Activated B cell treated with CpG ODN at 0.5 μM for 24 hours (primary cell): ENCODE measurements around the gene SOD1. TPM values are rescaled to one million over a fixed set of nuclear protein-coding genes. Genes with fewer than 3 reads are reported as not detected.
"Not testable (repeated sequence)": the region's sequence is repeated elsewhere in the genome, so short reads cannot be mapped to it uniquely, and the experiment has no call there.

Experiments used
- ATAC-seq: fragments of 200-7000 bp; cut with Tn5 transposase; one replicate; pipeline ENCODE4 v1.10.0; 2021; ENCODE audit warnings: low read depth, mild to moderate bottlenecking, moderate library complexity
- CTCF ChIA-PET: fragments of 350-600 bp; sonication (Branson Sonifier 250); formaldehyde crosslinking; loops from one replicate; lab custom pipeline; 2021; ENCODE audit warnings: antibody characterized with exemption; lab: Charles Lee
- POLR2A ChIA-PET: fragments of 350-600 bp; sonication (Branson Sonifier 250); formaldehyde crosslinking; loops from one replicate; lab custom pipeline; 2021; ENCODE audit warnings: antibody characterized with exemption; lab: Charles Lee
- DNase-seq: peaks from one replicate; pipeline ENCODE4 v3.0.0; 2022
- H3K27ac Mint-ChIP-seq: one replicate; pipeline ENCODE4 v1.8.0; 2020; ENCODE audit warnings: mixed read lengths
- H3K27me3 Mint-ChIP-seq: one replicate; pipeline ENCODE4 v1.8.0; 2021; ENCODE audit warnings: mixed read lengths
- H3K36me3 Mint-ChIP-seq: one replicate; pipeline ENCODE4 v1.8.0; 2021; ENCODE audit warnings: low read depth, mixed read lengths
- H3K4me1 Mint-ChIP-seq: one replicate; pipeline ENCODE4 v1.8.0; 2021; ENCODE audit warnings: mixed read lengths
- H3K4me3 Mint-ChIP-seq: one replicate; pipeline ENCODE4 v1.8.0; 2020; ENCODE audit warnings: mild to moderate bottlenecking, mixed read lengths
- H3K9me3 Mint-ChIP-seq: one replicate; pipeline ENCODE4 v1.8.0; 2020; ENCODE audit warnings: mixed read lengths
- CTCF ChIP-seq: fragments of 200-600 bp; IDR thresholded peaks from one replicate; pipeline ENCODE4 v1.8.0; 2022; ENCODE audit warnings: antibody characterized with exemption, mild to moderate bottlenecking
- intact Hi-C: fragments of 100-400 bp; cut with micrococcal nuclease; formaldehyde crosslinking; loops from one replicate; pipeline ENCODE4 v1.15.1; 2024
- total RNA-seq: library from RNA; stranded (reverse); gene quantifications from 2 replicates; pipeline ENCODE4 v1.2.3, GENCODE V29; 2022

SOD1 gene
- total RNA-seq, 1 donor from 2014 or later = 107 TPM

GRCh38 chr21:31629972-31630711, 29.4 kb upstream of the SOD1 start:
- H3K27me3 Mint-ChIP-seq = no peaks in the 10 kb centered on the region
- H3K4me3 Mint-ChIP-seq = no peak overlapping the region
- ChIA-PET CTCF (no interaction called here), POLR2A (interaction anchor here (0.6 kb wide), 1 partner anchor 12 kb away, joined by 8 read pairs; no protein-coding TSS in a partner anchor)
- intact Hi-C loops = no loop called here
- no peak overlapping the region for H3K27ac Mint-ChIP-seq
- no peak for DNase-seq
- no peaks in the 10 kb centered on the region for H3K9me3 Mint-ChIP-seq
- H3K36me3 Mint-ChIP-seq = no peaks in the 10 kb centered on the region
- ATAC-seq = no peak
- no peak for TF ChIP-seq CTCF
- H3K4me1 Mint-ChIP-seq = no peaks in the 10 kb centered on the region

GRCh38 chr21:31631881-31632280, 27.6 kb upstream of the SOD1 start:
- H3K27me3 Mint-ChIP-seq, POLR2A ChIA-PET: not testable (repeated sequence)

GRCh38 chr21:31634993-31635392, 24.5 kb upstream of the SOD1 start:
- DNase-seq (no peak), ATAC-seq (no peak)
- H3K9me3 Mint-ChIP-seq = peaks cover 3% of the 10 kb centered on the region
- H3K27me3 Mint-ChIP-seq = peaks cover 2% of the 10 kb centered on the region
- ChIA-PET CTCF (no interaction called here), POLR2A (no interaction called here)
- intact Hi-C loops = no loop called here
- H3K4me3 Mint-ChIP-seq = no peak overlapping the region
- no peak for TF ChIP-seq CTCF
- H3K27ac Mint-ChIP-seq = no peak overlapping the region
- peaks cover 2% of the 10 kb centered on the region for H3K36me3 Mint-ChIP-seq
- H3K4me1 Mint-ChIP-seq = no peaks in the 10 kb centered on the region

More at GRCh38 chr21:31631881-31632280, 27.6 kb upstream of the SOD1 start:
- intact Hi-C loops, H3K36me3 Mint-ChIP-seq, DNase-seq, H3K4me1 Mint-ChIP-seq, ATAC-seq, H3K27ac Mint-ChIP-seq, CTCF ChIA-PET, H3K9me3 Mint-ChIP-seq, H3K4me3 Mint-ChIP-seq: not testable (repeated sequence)

DNA sequence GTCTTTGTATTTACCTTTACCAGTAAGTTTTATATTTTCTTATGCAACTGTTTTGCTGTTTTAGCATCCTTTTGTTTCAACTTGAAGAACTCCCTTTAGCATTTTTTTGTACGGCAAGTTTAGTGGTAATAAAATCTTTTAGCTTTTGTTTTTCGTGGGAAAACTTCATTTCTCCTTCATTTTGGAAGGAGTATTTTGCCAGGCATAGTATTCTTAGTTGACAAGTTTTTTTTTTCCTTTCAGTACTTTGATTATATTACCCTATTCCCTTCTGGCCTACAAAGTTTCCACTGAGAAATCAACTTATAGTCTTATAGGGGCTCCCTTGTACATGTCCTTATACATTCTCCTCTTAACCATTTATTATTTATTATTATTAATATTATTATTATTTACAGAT, 22.6 kb upstream of the SOD1 start:
- ChIA-PET POLR2A (no interaction called here), CTCF (no interaction called here)
- Mint-ChIP-seq H3K4me3 (no peak overlapping the region), H3K36me3 (peaks cover 2% of the 10 kb centered on the region), H3K27me3 (peaks cover 2% of the 10 kb centered on the region), H3K27ac (no peak overlapping the region), H3K4me1 (no peaks in the 10 kb centered on the region), H3K9me3 (peaks cover 3% of the 10 kb centered on the region)
- no peak for DNase-seq
- TF ChIP-seq CTCF = no peak
- intact Hi-C loops = no loop called here
- ATAC-seq = no peak

- H3K4me1 Mint-ChIP-seq = peaks cover 2% of the 10 kb centered on the region
- intact Hi-C loops = no loop called here
- H3K4me3 Mint-ChIP-seq = no peak overlapping the region
- CTCF ChIA-PET = no interaction called here
- H3K27ac Mint-ChIP-seq = no peak overlapping the region
- H3K9me3 Mint-ChIP-seq = peaks cover 3% of the 10 kb centered on the region
- peaks cover 2% of the 10 kb centered on the region for H3K27me3 Mint-ChIP-seq
- POLR2A ChIA-PET = no interaction called here
- DNase-seq (no peak), ATAC-seq (no peak)
- no peak for TF ChIP-seq CTCF
- H3K36me3 Mint-ChIP-seq = peaks cover 2% of the 10 kb centered on the region
Observed at GRCh38 chr21:31641416-31641922, 18.0 kb upstream of the SOD1 start.
